Caco-2 (cell line): ENCODE data around the gene POGLUT2. TPM values are rescaled to one million over a fixed set of nuclear protein-coding genes. Genes with fewer than 3 reads are reported as not detected.
A peak's percentile ranks its signal among the peaks of the same experiment; 100 is the strongest.

Source experiments
- BruUV-seq: library from RNA; stranded (reverse); fragments of 400-500 nt; replicated peaks from 2 replicates; lab custom pipeline; 2021; lab: Mats Ljungman, UMichigan
- CTCF ChIA-PET: fragments of 300-600 bp; sonication (Branson Sonifier 250); formaldehyde crosslinking; loops from one replicate; lab custom pipeline; 2022; ENCODE audit warnings: antibody characterized with exemption; lab: Charles Lee
- POLR2A ChIA-PET: fragments of 300-600 bp; sonication (Branson Sonifier 250); formaldehyde crosslinking; loops from one replicate; lab custom pipeline; 2022; ENCODE audit warnings: antibody characterized with exemption; lab: Charles Lee
- DNase-seq, 2 experiments: peaks; one replicate each; pipeline versions ENCODE4 v3.0.0 to v3.0.0-alpha.2; 2020 to 2022
- H3K27me3 ChIP-seq: replicated peaks from 2 replicates; pipeline ENCODE4 v1.6.0; 2011; ENCODE audit warnings: low read length; ENCODE audit not compliant: control insufficient read depth, insufficient read depth
- H3K36me3 ChIP-seq: 2 replicates; pipeline ENCODE4 v1.5.1; 2011; ENCODE audit warnings: low read length; ENCODE audit not compliant: control insufficient read depth, insufficient read depth
- H3K4me1 ChIP-seq: fragments of 250-450 bp; sonication (Bioruptor Pico); 2 replicates; pipeline ENCODE4 v1.5.1; 2020; ENCODE audit warnings: mild to moderate bottlenecking
- H3K4me3 ChIP-seq: 2 replicates; pipeline ENCODE4 v1.5.1; 2011; ENCODE audit warnings: low read depth, mild to moderate bottlenecking, control low read depth, low read length
- H3K9me3 ChIP-seq: fragments of 250-450 bp; sonication (Bioruptor Pico); 2 replicates; pipeline ENCODE4 v1.5.1; 2020; ENCODE audit warnings: mild to moderate bottlenecking, moderate library complexity
- H3K27ac Mint-ChIP-seq: one replicate; pipeline ENCODE4 v1.8.0; 2022; ENCODE audit warnings: mixed read lengths; ENCODE audit not compliant: unreplicated experiment
- H3K27me3 Mint-ChIP-seq: one replicate; pipeline ENCODE4 v1.8.0; 2022; ENCODE audit warnings: mixed read lengths; ENCODE audit not compliant: insufficient read depth, unreplicated experiment
- H3K36me3 Mint-ChIP-seq: one replicate; pipeline ENCODE4 v1.8.0; 2022; ENCODE audit warnings: mild to moderate bottlenecking, mixed read lengths; ENCODE audit not compliant: insufficient read depth, unreplicated experiment
- H3K4me1 Mint-ChIP-seq: one replicate; pipeline ENCODE4 v1.8.0; 2022; ENCODE audit warnings: low read depth, mixed read lengths; ENCODE audit not compliant: unreplicated experiment
- H3K4me3 Mint-ChIP-seq: one replicate; pipeline ENCODE4 v1.8.0; 2022; ENCODE audit warnings: mild to moderate bottlenecking, moderate library complexity, mixed read lengths; ENCODE audit not compliant: unreplicated experiment
- H3K9me3 Mint-ChIP-seq: one replicate; pipeline ENCODE4 v1.8.0; 2022; ENCODE audit warnings: mixed read lengths; ENCODE audit not compliant: unreplicated experiment
- intact Hi-C: fragments of 100-400 bp; cut with micrococcal nuclease; formaldehyde crosslinking; loops from one replicate; pipeline ENCODE4 v1.10.0; 2022; ENCODE audit not compliant: unreplicated experiment
- total RNA-seq: library from RNA; stranded (reverse); gene quantifications from 2 replicates; pipeline ENCODE4 v1.2.3, GENCODE V29; 2022
- TF ChIP-seq, protein P1 (sequence below), 2 experiments: fragments of 200-600 bp in 1 of 2; IDR thresholded peaks; 1 replicate in 1 of 2; 2 replicates in 1 of 2; pipeline versions ENCODE4 v1.5.1 to v1.8.0; 2011 to 2022; ENCODE audit warnings: antibody characterized with exemption in 1 of 2, control low read depth in 1 of 2, inconsistent platforms in 1 of 2, low read depth in 1 of 2, low read length in 1 of 2, mild to moderate bottlenecking in 1 of 2, moderate library complexity in 1 of 2; ENCODE audit not compliant: insufficient read depth in 1 of 2, severe bottlenecking in 1 of 2, unreplicated experiment in 1 of 2

Gene POGLUT2
- total RNA-seq, 1 experiment from 2014 or later, result 20.1 TPM

DNA sequence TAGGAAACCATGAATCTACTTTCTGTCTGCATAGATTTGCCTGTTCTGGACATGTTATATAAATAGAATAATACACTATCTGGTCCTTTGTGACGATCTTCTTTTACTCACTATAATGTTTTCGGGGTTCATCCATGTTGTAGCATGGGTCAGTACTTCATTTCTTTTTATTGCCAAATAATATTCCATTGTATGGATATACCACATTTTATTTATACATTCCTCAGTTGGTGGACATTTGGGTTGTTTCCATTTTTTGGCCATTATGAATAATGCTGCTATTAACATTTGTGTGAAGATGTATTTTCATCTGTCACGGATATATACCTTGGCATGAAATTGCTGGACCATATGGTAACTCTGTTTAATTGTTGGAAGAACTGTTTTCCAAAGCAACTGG lies 6.9 kb upstream of the POGLUT2 start:
- H3K4me1 Mint-ChIP-seq, result no peaks in the 10 kb centered on the region
- intact Hi-C loops, result no loop called here
- Histone ChIP-seq H3K27me3 (no peaks in the 10 kb centered on the region), H3K9me3 (no peaks in the 10 kb centered on the region), H3K36me3 (no peaks in the 10 kb centered on the region), H3K4me3 (no peak overlapping the region), H3K4me1 (0 out of 2 replicates have a peak, but pooled peaks cover 4% of the 10 kb centered on the region)
- peaks cover 6% of the 10 kb centered on the region for H3K36me3 Mint-ChIP-seq
- no TSS peak for BruUV-seq
- H3K27me3 Mint-ChIP-seq, result no peaks in the 10 kb centered on the region
- peaks cover 8% of the 10 kb centered on the region for H3K9me3 Mint-ChIP-seq
- DNase-seq, result no peak
- H3K27ac Mint-ChIP-seq, result no peak overlapping the region
- TF ChIP-seq, protein P1, sequence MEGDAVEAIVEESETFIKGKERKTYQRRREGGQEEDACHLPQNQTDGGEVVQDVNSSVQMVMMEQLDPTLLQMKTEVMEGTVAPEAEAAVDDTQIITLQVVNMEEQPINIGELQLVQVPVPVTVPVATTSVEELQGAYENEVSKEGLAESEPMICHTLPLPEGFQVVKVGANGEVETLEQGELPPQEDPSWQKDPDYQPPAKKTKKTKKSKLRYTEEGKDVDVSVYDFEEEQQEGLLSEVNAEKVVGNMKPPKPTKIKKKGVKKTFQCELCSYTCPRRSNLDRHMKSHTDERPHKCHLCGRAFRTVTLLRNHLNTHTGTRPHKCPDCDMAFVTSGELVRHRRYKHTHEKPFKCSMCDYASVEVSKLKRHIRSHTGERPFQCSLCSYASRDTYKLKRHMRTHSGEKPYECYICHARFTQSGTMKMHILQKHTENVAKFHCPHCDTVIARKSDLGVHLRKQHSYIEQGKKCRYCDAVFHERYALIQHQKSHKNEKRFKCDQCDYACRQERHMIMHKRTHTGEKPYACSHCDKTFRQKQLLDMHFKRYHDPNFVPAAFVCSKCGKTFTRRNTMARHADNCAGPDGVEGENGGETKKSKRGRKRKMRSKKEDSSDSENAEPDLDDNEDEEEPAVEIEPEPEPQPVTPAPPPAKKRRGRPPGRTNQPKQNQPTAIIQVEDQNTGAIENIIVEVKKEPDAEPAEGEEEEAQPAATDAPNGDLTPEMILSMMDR (IDR thresholded peaks at IDR 0.05; ENCODE audit: insufficient read depth in 1 of 2, low read depth in 1 of 2, low read length in 1 of 2, severe bottlenecking in 1 of 2, unreplicated experiment in 1 of 2), result no peak
- ChIA-PET CTCF (no interaction called here), POLR2A (no interaction called here)
- no peak overlapping the region for H3K4me3 Mint-ChIP-seq

DNA sequence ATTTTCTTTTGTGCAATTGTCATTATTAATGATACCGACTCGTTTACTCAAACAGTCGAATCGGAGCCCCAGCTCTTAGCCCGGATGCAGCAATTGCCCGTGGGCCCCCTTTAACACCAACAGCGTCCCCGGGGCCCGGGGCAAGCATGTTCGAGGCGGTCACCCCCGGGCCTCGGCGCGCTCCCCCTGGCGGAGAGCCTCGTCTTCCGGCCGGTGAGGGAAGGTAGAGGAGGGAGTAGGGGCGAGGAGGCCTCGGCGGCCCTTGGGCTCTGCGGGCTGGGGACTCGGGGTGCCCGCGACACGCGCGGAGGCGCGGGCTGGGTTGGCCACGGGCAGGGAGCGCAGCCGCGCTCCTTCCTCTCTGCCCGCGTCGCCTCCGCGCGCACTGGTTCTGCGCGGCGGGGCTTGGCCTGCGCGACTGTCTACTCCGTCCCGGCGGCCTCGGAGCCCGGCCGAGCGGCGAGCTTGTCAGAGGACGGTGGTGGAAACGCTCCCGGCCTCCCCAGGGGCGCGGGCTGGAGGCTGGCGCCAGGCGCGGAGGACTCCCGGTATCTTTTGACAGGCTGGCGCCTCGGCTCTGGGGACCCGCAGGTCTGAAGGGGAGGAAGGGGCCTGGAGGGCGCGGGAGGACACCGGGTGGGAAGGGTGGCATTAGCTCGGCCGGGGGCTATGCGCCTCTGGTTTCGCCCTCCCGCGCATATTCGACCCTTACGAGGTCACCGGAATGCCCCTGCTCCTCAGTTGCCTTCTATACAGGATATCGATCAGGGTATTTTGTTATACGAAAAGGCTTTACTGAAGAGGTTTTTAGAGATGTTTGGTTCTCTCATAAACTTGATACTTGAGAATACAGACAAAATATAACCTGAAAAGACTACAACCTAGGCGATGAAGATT lies 1.6 kb upstream of the POGLUT2 start:
- H3K36me3 Mint-ChIP-seq, result no peaks in the 10 kb centered on the region
- H3K27ac Mint-ChIP-seq, result peak overlapping the region; percentile 81
- Histone ChIP-seq H3K4me3 (peak overlapping the region; percentile 84), H3K36me3 (no peaks in the 10 kb centered on the region; the same call in 1 of the 2 replicates), H3K9me3 (no peaks in the 10 kb centered on the region), H3K4me1 (0 out of 2 replicates have a peak, but pooled peaks cover 4% of the 10 kb centered on the region), H3K27me3 (no peaks in the 10 kb centered on the region)
- ChIA-PET CTCF (interaction anchor here (0.7 to 2.1 kb wide), 7 partner anchors 16 to 221 kb away, joined by 3 to 8 read pairs (median 6); partner anchors contain the start of genes ERCC5 and TEX30), POLR2A (interaction anchor here (0.7 to 1.9 kb wide), 3 partner anchors 27 to 209 kb away, joined by 3 to 10 read pairs (median 7); partner anchors contain the start of genes ERCC5 and TEX30)
- H3K4me1 Mint-ChIP-seq, result no peaks in the 10 kb centered on the region
- intact Hi-C loops, result loop anchor here (1.0 kb wide), 3 partner anchors 47 to 220 kb away; no protein-coding TSS in a partner anchor
- peak; percentile 85 to 93 for DNase-seq
- TF ChIP-seq, protein P1 (IDR thresholded peaks at IDR 0.05; ENCODE audit: insufficient read depth in 1 of 2, low read depth in 1 of 2, low read length in 1 of 2, severe bottlenecking in 1 of 2, unreplicated experiment in 1 of 2), result peak; percentile 91
- BruUV-seq, result no TSS peak
- H3K4me3 Mint-ChIP-seq, result peak overlapping the region; percentile 93
- no peaks in the 10 kb centered on the region for H3K27me3 Mint-ChIP-seq
- H3K9me3 Mint-ChIP-seq, result no peaks in the 10 kb centered on the region

DNA sequence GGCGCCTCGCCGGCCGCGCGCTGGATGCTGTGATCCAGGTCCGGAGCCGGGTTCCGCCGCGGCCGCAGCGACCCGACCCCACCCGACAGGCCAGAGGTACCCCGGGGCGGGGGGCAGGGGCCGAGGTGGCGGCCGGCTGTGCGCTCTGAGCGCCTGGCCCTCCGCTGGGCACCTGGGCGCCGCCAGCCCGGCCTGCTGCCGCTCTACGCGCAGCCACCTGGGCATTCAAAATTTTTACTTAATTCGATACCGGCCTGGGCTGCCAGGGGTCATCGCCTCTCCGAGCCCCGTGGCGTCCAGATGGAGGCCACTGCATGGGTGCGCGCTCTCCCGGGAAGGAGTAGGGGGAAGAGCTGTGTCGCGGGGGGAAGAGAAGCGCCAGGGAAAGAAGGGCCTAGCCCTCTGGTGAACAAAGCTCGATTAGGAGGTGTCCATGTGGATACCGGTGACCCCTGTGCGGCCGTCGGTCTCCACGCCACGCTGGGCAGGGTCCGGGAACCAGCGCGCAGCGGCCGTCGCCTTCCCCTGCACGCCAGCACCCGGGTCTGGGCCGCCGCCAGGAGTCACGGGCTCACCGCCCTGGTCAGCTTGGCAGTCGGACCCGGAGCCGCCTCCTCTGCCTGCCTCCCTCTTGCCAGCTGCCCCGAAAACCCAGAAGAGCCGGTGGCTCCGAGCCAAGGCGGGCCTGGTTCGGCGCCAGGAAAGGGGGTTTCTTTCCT lies 809 bp upstream of the POGLUT2 start:
- H3K4me3 ChIP-seq, result peak overlapping the region; percentile 84
- no peaks in the 10 kb centered on the region for H3K27me3 ChIP-seq
- intact Hi-C loops, result loop anchor here (1.0 to 2.0 kb wide), 8 partner anchors 26 to 219 kb away; partner anchors contain the start of genes TEX30 and TPP2
- no peaks in the 10 kb centered on the region; the same call in 1 of the 2 replicates for H3K36me3 ChIP-seq
- H3K4me1 ChIP-seq, result 0 out of 2 replicates have a peak, but pooled peaks cover 4% of the 10 kb centered on the region
- Mint-ChIP-seq H3K36me3 (no peaks in the 10 kb centered on the region), H3K4me1 (no peaks in the 10 kb centered on the region), H3K9me3 (no peaks in the 10 kb centered on the region), H3K27ac (peak overlapping the region; percentile 81), H3K4me3 (peak overlapping the region; percentile 93), H3K27me3 (no peaks in the 10 kb centered on the region)
- ChIA-PET POLR2A (interaction anchor here (1.9 kb wide), 1 partner anchor 46 kb away, joined by 10 read pairs; the partner anchor contains the start of gene ERCC5), CTCF (interaction anchor here (0.7 to 2.1 kb wide), 5 partner anchors 15 to 208 kb away, joined by 3 to 8 read pairs (median 6); partner anchors contain the start of genes ERCC5 and TEX30)
- TF ChIP-seq, protein P1 (IDR thresholded peaks at IDR 0.05; ENCODE audit: insufficient read depth in 1 of 2, low read depth in 1 of 2, low read length in 1 of 2, severe bottlenecking in 1 of 2, unreplicated experiment in 1 of 2), result no peak
- H3K9me3 ChIP-seq, result no peaks in the 10 kb centered on the region
- no TSS peak for BruUV-seq
- DNase-seq, result peak in 1 of 2 experiments; percentile 43
